Muscle of leg (tissue), 16 donors: Measurements from ENCODE around the gene NAV1. TPM values are rescaled to one million over a fixed set of nuclear protein-coding genes. Genes with fewer than 3 reads are reported as not detected.
"Not testable (repeated sequence)": the region's sequence is repeated elsewhere in the genome, so short reads cannot be mapped to it uniquely, and the experiment has no call there.

ENCODE experiments used
- DNase-seq: peaks from one replicate; pipeline ENCODE4 v3.0.0; 2013
- H3K27ac ChIP-seq: one replicate; pipeline ENCODE4 v1.5.1; 2013; ENCODE audit warnings: mild to moderate bottlenecking, low read length, control low read depth
- H3K27me3 ChIP-seq: one replicate; pipeline ENCODE4 v1.6.1; 2013; ENCODE audit warnings: low read length; ENCODE audit not compliant: control insufficient read depth, insufficient read depth
- H3K36me3 ChIP-seq: one replicate; pipeline ENCODE4 v1.6.1; 2013; ENCODE audit warnings: low read length; ENCODE audit not compliant: control insufficient read depth, insufficient read depth
- H3K4me1 ChIP-seq: one replicate; pipeline ENCODE4 v1.6.1; 2013; ENCODE audit warnings: low read length; ENCODE audit not compliant: control insufficient read depth, insufficient read depth
- H3K4me3 ChIP-seq: one replicate; pipeline ENCODE4 v1.5.1; 2013; ENCODE audit warnings: low read length, control low read depth
- H3K9me3 ChIP-seq: replicated peaks from 2 replicates; pipeline ENCODE4 v1.6.1; 2013; ENCODE audit warnings: low read depth, low read length; ENCODE audit not compliant: control insufficient read depth
- WGBS: methylation state at CpG from one replicate; pipeline ENCODE4 v1.1.5; 2013; ENCODE audit warnings: missing lambda C conversion rate; ENCODE audit not compliant: insufficient coverage; 5-methylcytosine and 5-hydroxymethylcytosine counted together
- long read RNA-seq, 11 donors: transcript quantifications; one replicate each; lab custom pipeline, GENCODE V29; 2026
- polyA plus RNA-seq, 8 donors: library from polyadenylated mRNA; unstranded; fragments of 120-200 nt; gene quantifications; one replicate each; pipeline versions ENCODE4 v1.2.1 to v1.2.3, GENCODE V29; 2013; ENCODE audit warnings: inconsistent platforms in 1 of 8, low replicate concordance in 1 of 8; ENCODE audit not compliant: insufficient read length in 8 of 8, insufficient read depth in 1 of 8
- total RNA-seq: library from RNA; stranded (reverse); fragments of 120-200 nt; gene quantifications from one replicate; pipeline ENCODE4 v1.2.4, GENCODE V29; 2013

NAV1 gene
- total RNA-seq (21.7 TPM), polyA plus RNA-seq (10 to 100 TPM; 16.9 to 42.0 (median 27.4) TPM)
- long read RNA-seq, donor 1, partial matches to known transcripts = 5 of 7 reads
- long read RNA-seq, donor 1, other reads (novel, unspliced or antisense) = 0 of 7 reads
- long read RNA-seq, donor 2 = 0 reads
- long read RNA-seq, donor 3, partial matches to known transcripts = 13 of 14 reads
- long read RNA-seq, donor 3, other reads (novel, unspliced or antisense) = 0 of 14 reads
- long read RNA-seq, donor 4 = 0 reads
- long read RNA-seq, donor 5, partial matches to known transcripts = 19 of 19 reads
- long read RNA-seq, donor 5, other reads (novel, unspliced or antisense) = 0 of 19 reads
- long read RNA-seq, donor 6, partial matches to known transcripts = 13 of 14 reads
- long read RNA-seq, donor 6, other reads (novel, unspliced or antisense) = 0 of 14 reads
- long read RNA-seq, donor 7, partial matches to known transcripts = 7 of 7 reads
- long read RNA-seq, donor 7, other reads (novel, unspliced or antisense) = 0 of 7 reads
- long read RNA-seq, donor 8 = 0 reads
- long read RNA-seq, donor 9, partial matches to known transcripts = 5 of 8 reads
- long read RNA-seq, donor 9, other reads (novel, unspliced or antisense) = 0 of 8 reads
- long read RNA-seq, donor 10, partial matches to known transcripts = 5 of 7 reads
- long read RNA-seq, donor 10, other reads (novel, unspliced or antisense) = 0 of 7 reads
- long read RNA-seq, donor 11 = 0 reads

GRCh38 chr1:201538612-201539551 is at the start of gene NAV1:
Gene NAV1 (plus strand): TSS chr1:201539127. CDS start chr1:201622885, 83,758 bp downstream.
- H3K9me3 ChIP-seq = no peaks in the 10 kb centered on the region
- peak; percentile 83 for DNase-seq

GRCh38 chr1:201489643-201490261 is 49.2 kb upstream of the NAV1 start:
- no peak overlapping the region for H3K27ac ChIP-seq
- 100% methylated on average over 3 of the region's 6 CpGs for WGBS
- no peaks in the 10 kb centered on the region for H3K9me3 ChIP-seq
- no peak for DNase-seq
- H3K4me1 ChIP-seq = peaks cover 22% of the 10 kb centered on the region
- peaks cover 42% of the 10 kb centered on the region for H3K36me3 ChIP-seq
- no peak overlapping the region for H3K4me3 ChIP-seq
- H3K27me3 ChIP-seq = no peaks in the 10 kb centered on the region

More at GRCh38 chr1:201538612-201539551, at the start of gene NAV1:
- peak within 1 kb of the TSS; percentile 82 for H3K27ac ChIP-seq
- peaks cover 21% of the 10 kb centered on the region for H3K27me3 ChIP-seq
- WGBS = under 1% methylated on average over 90 of the region's 93 CpGs
- H3K4me3 ChIP-seq = peak within 1 kb of the TSS; percentile 61
- H3K36me3 ChIP-seq = no peaks in the 10 kb centered on the region
- H3K4me1 ChIP-seq = peaks cover 56% of the 10 kb centered on the region

GRCh38 chr1:201490708-201491131 is 48.2 kb upstream of the NAV1 start:
- no peak overlapping the region for H3K27ac ChIP-seq
- peaks cover 28% of the 10 kb centered on the region for H3K4me1 ChIP-seq
- no peak overlapping the region for H3K4me3 ChIP-seq
- 29% methylated on average over 1 of the region's 3 CpGs for WGBS
- peaks cover 42% of the 10 kb centered on the region for H3K36me3 ChIP-seq
- no peaks in the 10 kb centered on the region for H3K27me3 ChIP-seq
- DNase-seq = no peak
- no peaks in the 10 kb centered on the region for H3K9me3 ChIP-seq

- Histone ChIP-seq H3K27me3 (no peaks in the 10 kb centered on the region), H3K36me3 (peaks cover 40% of the 10 kb centered on the region), H3K4me1 (peaks cover 35% of the 10 kb centered on the region), H3K27ac (no peak overlapping the region), H3K4me3 (no peak overlapping the region), H3K9me3 (no peaks in the 10 kb centered on the region)
- peak; percentile 30 for DNase-seq
- 46% methylated on average over 2 of the region's 3 CpGs for WGBS
Observed at GRCh38 chr1:201491896-201492511, 46.9 kb upstream of the NAV1 start.

- 83% methylated on average over 1 of the region's 3 CpGs for WGBS
- DNase-seq = not testable (repeated sequence)
- H3K36me3 ChIP-seq = peaks cover 30% of the 10 kb centered on the region
Observed at GRCh38 chr1:201493026-201493656, 45.8 kb upstream of the NAV1 start.

GRCh38 chr1:201493757-201494617 is 44.9 kb upstream of the NAV1 start:
- no peak for DNase-seq
- no peak overlapping the region for H3K4me3 ChIP-seq
- peaks cover 22% of the 10 kb centered on the region for H3K36me3 ChIP-seq

More at GRCh38 chr1:201493026-201493656, 45.8 kb upstream of the NAV1 start:
- H3K4me1 ChIP-seq = peaks cover 35% of the 10 kb centered on the region
- not testable (repeated sequence) for H3K27ac ChIP-seq, H3K4me3 ChIP-seq, H3K27me3 ChIP-seq, H3K9me3 ChIP-seq

GRCh38 chr1:201495551-201496295 is 43.2 kb upstream of the NAV1 start:
- Histone ChIP-seq H3K9me3 (no peaks in the 10 kb centered on the region), H3K27ac (peak overlapping the region; percentile 66), H3K27me3 (no peaks in the 10 kb centered on the region), H3K36me3 (peaks cover 16% of the 10 kb centered on the region), H3K4me1 (peaks cover 41% of the 10 kb centered on the region), H3K4me3 (no peak overlapping the region)
- peak; percentile 88 for DNase-seq
- 16% methylated on average over 6 of the region's 11 CpGs for WGBS

More at GRCh38 chr1:201493757-201494617, 44.9 kb upstream of the NAV1 start:
- no peaks in the 10 kb centered on the region for H3K9me3 ChIP-seq
- 46% methylated on average over 12 of the region's 15 CpGs for WGBS
- H3K27me3 ChIP-seq = no peaks in the 10 kb centered on the region
- H3K27ac ChIP-seq = no peak overlapping the region
- peaks cover 35% of the 10 kb centered on the region for H3K4me1 ChIP-seq

GRCh38 chr1:201496296-201496690 is 42.6 kb upstream of the NAV1 start:
- no peak for DNase-seq
- WGBS = 22% methylated on average over 2 of the region's 8 CpGs
- Histone ChIP-seq H3K4me3 (no peak overlapping the region), H3K36me3 (peaks cover 16% of the 10 kb centered on the region), H3K9me3 (no peaks in the 10 kb centered on the region), H3K4me1 (peaks cover 45% of the 10 kb centered on the region), H3K27ac (peak overlapping the region; percentile 66), H3K27me3 (no peaks in the 10 kb centered on the region)
